GM23248 (cell line): ENCODE results near the gene TBC1D24. TPM values are rescaled to one million over a fixed set of nuclear protein-coding genes. Genes with fewer than 3 reads are reported as not detected.
A peak's percentile ranks its signal among the peaks of the same experiment; 100 is the strongest.

Experiments used
- DNase-seq: peaks from one replicate; pipeline ENCODE4 v3.0.0-alpha.2; 2015
- H2AFZ ChIP-seq: fragments of 200-600 bp; sonication (generic); 2 replicates; pipeline ENCODE4 v1.6.1; 2016; ENCODE audit warnings: antibody characterized with exemption
- H3F3A ChIP-seq: fragments of 200-600 bp; sonication (generic); 2 replicates; pipeline ENCODE4 v1.6.1; 2016; ENCODE audit warnings: mild to moderate bottlenecking, antibody characterized with exemption, mixed run types; ENCODE audit not compliant: insufficient read depth
- H3K27ac ChIP-seq: fragments of 200-600 bp; sonication (generic); 2 replicates; pipeline ENCODE4 v1.5.1; 2016; ENCODE audit warnings: mild to moderate bottlenecking
- H3K27me3 ChIP-seq: fragments of 200-600 bp; sonication (generic); replicated peaks from 2 replicates; pipeline ENCODE4 v1.6.1; 2016; ENCODE audit warnings: mild to moderate bottlenecking; ENCODE audit not compliant: insufficient read depth
- H3K36me3 ChIP-seq: fragments of 200-600 bp; sonication (generic); 2 replicates; pipeline ENCODE4 v1.6.1; 2016; ENCODE audit warnings: low read depth, mild to moderate bottlenecking
- H3K4me1 ChIP-seq: fragments of 200-600 bp; sonication (generic); 2 replicates; pipeline ENCODE4 v1.6.1; 2016; ENCODE audit warnings: mild to moderate bottlenecking; ENCODE audit not compliant: insufficient read depth
- H3K4me2 ChIP-seq: fragments of 200-600 bp; sonication (generic); one replicate; pipeline ENCODE4 v1.6.1; 2016; ENCODE audit warnings: mild to moderate bottlenecking; ENCODE audit not compliant: unreplicated experiment
- H3K4me3 ChIP-seq: fragments of 200-600 bp; sonication (generic); 2 replicates; pipeline ENCODE4 v1.5.1; 2016; ENCODE audit warnings: mild to moderate bottlenecking
- H3K79me2 ChIP-seq: fragments of 200-600 bp; sonication (generic); 2 replicates; pipeline ENCODE4 v1.6.1; 2016; ENCODE audit warnings: mild to moderate bottlenecking; ENCODE audit not compliant: insufficient read depth
- H3K9ac ChIP-seq: fragments of 200-600 bp; sonication (generic); 2 replicates; pipeline ENCODE4 v1.6.1; 2016; ENCODE audit warnings: mild to moderate bottlenecking
- H3K9me2 ChIP-seq: fragments of 200-600 bp; sonication (generic); 2 replicates; pipeline ENCODE4 v1.6.1; 2016; ENCODE audit warnings: mixed run types, mild to moderate bottlenecking, moderate library complexity; ENCODE audit not compliant: insufficient read depth
- H3K9me3 ChIP-seq: fragments of 200-600 bp; sonication (generic); one replicate; pipeline ENCODE4 v1.6.1; 2017; ENCODE audit warnings: low read depth
- H4K20me1 ChIP-seq: fragments of 200-600 bp; sonication (generic); 2 replicates; pipeline ENCODE4 v1.6.0; 2016; ENCODE audit not compliant: insufficient read depth
- EZH2 ChIP-seq: fragments of 200-600 bp; sonication (generic); IDR thresholded peaks from 2 replicates; pipeline ENCODE4 v1.6.1; 2018; ENCODE audit warnings: antibody characterized with exemption, mild to moderate bottlenecking; ENCODE audit not compliant: insufficient read depth, poor library complexity, severe bottlenecking
- EZH2phosphoT487 ChIP-seq: fragments of 200-600 bp; sonication (generic); IDR thresholded peaks from 2 replicates; pipeline ENCODE4 v1.6.1; 2018; ENCODE audit warnings: antibody characterized with exemption, moderate library complexity, mild to moderate bottlenecking, low read depth; ENCODE audit not compliant: insufficient read depth
- WGBS, 2 experiments: methylation state at CpG; one replicate each; pipeline ENCODE4 v1.1.6; 2015 to 2017; ENCODE audit warnings: low lambda C conversion rate in 2 of 2, low coverage in 1 of 2; ENCODE audit errors: missing lambda C conversion rate in 2 of 2; 5-methylcytosine and 5-hydroxymethylcytosine counted together
- in situ Hi-C: fragments of 300-500 bp; cut with MboI; formaldehyde crosslinking; loops from 2 replicates; pipeline ENCODE4 v1.15.0; 2020
- polyA plus RNA-seq: library from polyadenylated mRNA; unstranded; fragments of >200 nt; fragmentation: Nextera tagmentation; extraction: Ambion mirVana; gene quantifications from 2 replicates; pipeline ENCODE4 v1.2.1, GENCODE V29; 2016
- total RNA-seq: library from RNA; depleted of rRNA; stranded (reverse); fragments of >200 nt; shearing (Covaris generic); gene quantifications from 2 replicates; pipeline ENCODE4 v1.2.3, GENCODE V29; 2014

The TBC1D24 gene
- total and polyA plus RNA-seq, 2 experiments from 2014 or later, result 10.1 to 18.7 TPM

- Histone ChIP-seq H3K27me3 (no peaks in the 10 kb centered on the region), H4K20me1 (no peaks in the 10 kb centered on the region), H3K9me2 (no peaks in the 10 kb centered on the region), H3K27ac (no peak overlapping the region), H3K9ac (no peak overlapping the region), H3F3A (no peaks in the 10 kb centered on the region), H3K4me2 (peak overlapping the region; percentile 51), H3K4me3 (peak overlapping the region; percentile 93), H3K36me3 (no peaks in the 10 kb centered on the region), H3K4me1 (no peaks in the 10 kb centered on the region; the same call in 1 of the 2 replicates), H3K79me2 (peaks cover 28% of the 10 kb centered on the region), H2AFZ (no peak overlapping the region), H3K9me3 (no peaks in the 10 kb centered on the region)
- in situ Hi-C loops, result no loop called here
- no peak for DNase-seq
- 15 to 29% methylated on average over 18 to 37 of the region's 49 CpGs for WGBS, 2 experiments
- TF ChIP-seq EZH2phosphoT487 (no peak), EZH2 (no peak)
Observed at GRCh38 chr16:2473446-2473926, 1.4 kb upstream of the TBC1D24 start.

- Histone ChIP-seq H3K9ac (peak overlapping the region; percentile 83), H4K20me1 (no peaks in the 10 kb centered on the region), H2AFZ (peak overlapping the region; percentile 90), H3K79me2 (peaks cover 35% of the 10 kb centered on the region), H3K9me2 (no peaks in the 10 kb centered on the region), H3K4me3 (peak overlapping the region; percentile 93), H3K36me3 (no peaks in the 10 kb centered on the region), H3F3A (no peaks in the 10 kb centered on the region), H3K9me3 (no peaks in the 10 kb centered on the region), H3K27ac (peak overlapping the region; percentile 49), H3K4me1 (no peaks in the 10 kb centered on the region; the same call in 1 of the 2 replicates), H3K4me2 (peak overlapping the region; percentile 86), H3K27me3 (no peaks in the 10 kb centered on the region)
- DNase-seq, result peak; percentile 79
- TF ChIP-seq EZH2 (no peak), EZH2phosphoT487 (no peak)
- in situ Hi-C loops, result no loop called here
- 1 to 2% methylated on average over 40 to 63 of the region's 100 CpGs for WGBS, 2 experiments
Observed at GRCh38 chr16:2473999-2474876, 689 bp upstream of the TBC1D24 start.

- peak overlapping the region; percentile 69 for H3K9ac ChIP-seq
Observed at GRCh38 chr16:2475413-2476344, 752 bp downstream of the TBC1D24 start.

GRCh38 chr16:2476345-2476720, 1.4 kb downstream of the TBC1D24 start:
- no peak for TF ChIP-seq EZH2phosphoT487
- TF ChIP-seq EZH2, result no peak
- Histone ChIP-seq H3K36me3 (no peaks in the 10 kb centered on the region), H3K79me2 (peaks cover 42% of the 10 kb centered on the region), H3K9ac (no peak overlapping the region), H4K20me1 (no peaks in the 10 kb centered on the region), H3K4me2 (no peak overlapping the region), H3K9me3 (no peaks in the 10 kb centered on the region), H3K9me2 (no peaks in the 10 kb centered on the region), H3K4me3 (no peak overlapping the region), H2AFZ (no peak overlapping the region), H3K27ac (no peak overlapping the region), H3K4me1 (no peaks in the 10 kb centered on the region; the same call in 1 of the 2 replicates), H3F3A (0 out of 2 replicates have a peak, but pooled peaks cover 2% of the 10 kb centered on the region), H3K27me3 (no peaks in the 10 kb centered on the region)
- WGBS, 2 experiments, result 93% methylated on average over 9 of the region's 9 CpGs
- in situ Hi-C loops, result no loop called here
- DNase-seq, result no peak

More at GRCh38 chr16:2475413-2476344, 752 bp downstream of the TBC1D24 start:
- in situ Hi-C loops, result no loop called here
- WGBS, 2 experiments, result 17 to 27% methylated on average over 30 to 48 of the region's 55 CpGs
- no peaks in the 10 kb centered on the region for H3K9me2 ChIP-seq
- peaks cover 40% of the 10 kb centered on the region for H3K79me2 ChIP-seq
- no peaks in the 10 kb centered on the region for H3K36me3 ChIP-seq
- no peaks in the 10 kb centered on the region; the same call in 1 of the 2 replicates for H3K4me1 ChIP-seq
- TF ChIP-seq EZH2 (no peak), EZH2phosphoT487 (no peak)
- no peaks in the 10 kb centered on the region for H3F3A ChIP-seq
- H3K4me3 ChIP-seq, result peak overlapping the region; percentile 93
- H3K4me2 ChIP-seq, result peak overlapping the region; percentile 70
- H3K27me3 ChIP-seq, result no peaks in the 10 kb centered on the region
- H4K20me1 ChIP-seq, result no peaks in the 10 kb centered on the region
- H3K27ac ChIP-seq, result no peak overlapping the region
- peak overlapping the region; percentile 59; the same call in 1 of the 2 replicates for H2AFZ ChIP-seq
- H3K9me3 ChIP-seq, result no peaks in the 10 kb centered on the region
- peak; percentile 33 for DNase-seq
